Stimulated activated CD4-positive, alpha-beta T cell treated with anti-CD3 and anti-CD28 coated beads, Interleukin-15, amount 100 ng/mL, for 48 hours (primary cell): ENCODE results near the gene PRPF40A.

ENCODE experiments used
- DNase-seq, 2 donors: peaks; one replicate each; pipeline ENCODE4 v3.0.0-alpha.2; 2020; ENCODE audit warnings: low read depth in 2 of 2

PRPF40A gene

DNA sequence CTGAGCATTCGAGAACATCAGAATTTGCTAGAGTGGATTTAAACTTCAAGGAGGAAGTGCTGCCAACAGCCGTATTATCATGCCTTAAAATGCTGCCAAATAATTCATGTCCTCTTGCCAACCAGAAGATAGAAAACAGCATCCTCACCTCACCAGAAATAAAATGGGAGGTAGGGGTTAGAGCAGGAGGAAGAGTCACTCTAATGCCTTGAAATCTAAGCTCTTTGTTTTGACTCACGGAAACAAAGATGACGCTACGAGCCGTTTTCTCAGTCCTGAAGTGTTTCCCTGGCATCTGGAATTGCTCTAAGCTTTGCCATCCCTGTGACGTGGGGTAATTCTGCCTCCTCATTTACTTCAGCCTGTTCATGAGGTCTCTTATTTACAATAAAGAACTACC is 97.1 kb downstream of the PRPF40A start:
- no peak for DNase-seq

DNA sequence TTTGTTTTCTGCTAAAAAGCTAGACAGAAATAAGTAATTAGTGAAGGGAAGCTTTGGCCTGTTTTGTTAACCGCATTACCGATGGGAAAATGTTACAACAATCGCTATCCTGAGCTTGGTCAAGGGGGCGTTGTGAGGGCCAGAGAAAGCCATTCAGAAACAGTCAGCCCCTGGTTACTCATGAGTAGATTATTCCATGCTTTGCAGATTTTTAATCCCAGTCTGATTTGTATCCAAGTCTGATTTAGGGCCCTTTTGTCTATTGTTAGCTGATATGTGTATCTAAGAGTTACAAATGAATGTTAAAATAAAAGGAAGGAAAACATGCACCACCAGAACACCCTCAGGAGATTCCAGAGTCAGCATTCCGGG is 99.1 kb downstream of the PRPF40A start:
- DNase-seq = no peak

DNA sequence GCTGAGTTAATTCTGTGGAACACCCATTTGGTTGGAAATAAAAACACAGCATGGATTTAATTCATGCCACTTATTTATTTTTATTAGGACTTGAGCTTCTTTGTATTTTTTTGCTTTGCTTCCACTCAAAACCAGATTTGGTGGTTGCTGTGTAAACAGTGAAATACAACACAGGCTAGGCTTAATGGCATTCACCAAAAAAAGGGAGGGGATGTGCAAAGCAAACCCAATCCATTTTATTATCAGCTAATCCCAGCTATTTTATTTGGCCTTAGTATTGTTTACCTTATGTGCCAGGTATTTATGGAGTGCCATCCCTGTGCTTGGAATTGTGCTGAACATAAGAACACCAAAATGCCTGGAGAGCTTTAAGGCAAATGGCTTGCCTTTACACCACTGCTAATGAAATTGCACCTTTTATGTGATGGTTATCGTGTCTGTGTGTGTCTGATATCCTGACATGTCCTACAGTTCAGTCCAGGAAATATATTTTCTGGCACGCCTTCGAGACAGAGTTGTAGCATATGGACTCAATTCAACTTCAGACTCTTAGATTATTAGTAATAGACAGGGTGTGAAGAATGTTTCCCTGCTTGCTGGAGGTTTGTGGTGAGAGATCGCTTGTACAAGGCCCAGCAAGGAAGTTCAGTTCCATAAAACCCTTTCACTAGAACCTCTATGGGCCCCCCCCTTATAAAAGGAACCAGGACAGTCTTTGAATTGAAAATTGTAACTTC is 99.6 kb downstream of the PRPF40A start:
- DNase-seq = no peak

DNA sequence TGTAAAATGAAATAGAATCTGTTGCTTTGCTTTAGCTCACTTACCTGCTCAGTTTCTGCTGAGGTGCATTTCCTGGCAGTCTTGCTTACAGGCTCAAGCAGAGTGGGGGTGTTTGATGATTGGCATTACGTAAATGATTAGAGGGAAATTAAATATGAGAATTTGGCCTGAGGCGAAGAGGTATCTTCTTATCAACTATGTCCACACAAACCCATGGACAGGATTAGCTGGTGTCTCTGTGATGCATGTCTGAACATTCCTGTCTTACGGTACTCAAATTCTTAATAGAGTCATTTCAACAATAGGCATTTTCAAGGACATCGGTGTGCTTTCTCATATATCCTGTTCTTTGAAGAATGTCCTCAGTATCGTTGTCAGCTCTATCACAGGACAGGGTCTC is 102.1 kb downstream of the PRPF40A start:
- DNase-seq = no peak

DNA sequence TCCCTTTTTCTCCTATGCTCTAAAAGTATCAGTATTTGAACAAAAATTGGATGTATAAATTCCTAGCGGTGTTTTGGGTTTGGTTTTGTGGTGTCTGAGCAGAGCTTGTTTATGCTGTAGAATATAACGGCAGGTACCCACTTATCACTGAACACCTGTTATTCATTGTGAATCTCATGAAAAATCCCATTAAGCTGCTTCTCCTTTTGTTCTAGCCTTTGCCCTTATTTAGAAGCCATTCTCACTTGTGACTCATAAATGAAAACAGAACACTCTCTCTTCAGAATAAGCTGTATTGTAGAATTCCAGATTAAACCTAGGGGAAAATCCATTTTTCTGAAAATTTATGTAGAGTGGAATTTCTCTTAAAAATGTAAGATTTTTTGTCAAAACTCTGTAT is 104.0 kb downstream of the PRPF40A start:
- DNase-seq = no peak

DNA sequence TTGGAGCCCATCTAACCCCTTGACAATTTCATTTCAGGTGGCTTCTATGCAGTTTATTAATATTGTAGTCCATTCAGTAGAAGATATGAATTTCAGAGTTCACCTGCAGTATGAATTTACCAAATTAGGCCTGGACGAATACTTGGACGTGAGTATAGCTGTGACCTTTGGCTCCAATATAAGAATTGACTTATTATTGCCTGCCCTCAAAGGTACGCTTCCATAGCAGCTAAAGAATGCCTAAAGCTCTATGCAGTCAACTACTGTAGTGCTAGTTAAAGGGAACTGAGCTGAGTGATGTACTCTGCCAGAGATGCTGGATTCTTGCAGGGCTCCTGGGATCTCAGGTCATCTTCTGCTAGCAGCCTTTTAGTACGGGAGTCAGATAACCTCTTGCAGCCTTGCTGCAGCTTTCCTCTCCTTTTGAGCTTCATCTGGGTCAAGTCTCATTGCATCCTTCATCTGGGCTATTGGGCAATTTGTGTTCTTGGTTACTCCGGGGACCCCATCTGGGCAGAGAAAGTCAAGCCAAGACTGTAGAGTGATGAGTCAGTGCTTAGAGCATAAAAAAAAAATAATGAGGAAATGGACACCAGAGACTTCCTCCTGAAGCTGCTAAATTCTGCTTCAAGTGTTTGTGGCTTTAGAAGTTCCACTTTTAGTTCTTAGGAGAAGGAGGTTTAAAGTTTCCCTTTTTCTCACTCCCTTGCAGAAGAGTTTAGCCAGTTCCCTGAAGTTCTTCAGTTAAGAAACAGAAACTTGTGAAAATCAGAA is 105.6 kb downstream of the PRPF40A start:
- no peak for DNase-seq

DNA sequence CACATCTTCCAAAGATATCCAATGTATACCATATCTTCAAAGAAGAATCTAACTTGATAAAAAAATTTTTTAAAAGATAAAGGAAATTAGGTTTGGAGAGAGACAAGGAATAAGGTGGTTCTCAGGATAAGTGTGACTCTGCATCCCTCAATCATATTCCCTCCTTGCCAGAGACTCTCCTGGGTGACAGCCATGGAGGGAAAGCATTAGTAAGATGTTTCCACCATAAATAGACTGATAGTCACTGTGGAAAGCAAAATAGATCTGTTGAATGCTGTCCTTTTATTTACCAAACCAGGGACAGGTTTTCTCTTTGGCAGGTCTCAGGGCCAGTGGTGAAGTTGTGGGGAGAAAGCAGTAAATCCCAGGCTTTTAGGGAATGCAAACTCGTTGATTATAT is 107.6 kb downstream of the PRPF40A start:
- no peak for DNase-seq

DNA sequence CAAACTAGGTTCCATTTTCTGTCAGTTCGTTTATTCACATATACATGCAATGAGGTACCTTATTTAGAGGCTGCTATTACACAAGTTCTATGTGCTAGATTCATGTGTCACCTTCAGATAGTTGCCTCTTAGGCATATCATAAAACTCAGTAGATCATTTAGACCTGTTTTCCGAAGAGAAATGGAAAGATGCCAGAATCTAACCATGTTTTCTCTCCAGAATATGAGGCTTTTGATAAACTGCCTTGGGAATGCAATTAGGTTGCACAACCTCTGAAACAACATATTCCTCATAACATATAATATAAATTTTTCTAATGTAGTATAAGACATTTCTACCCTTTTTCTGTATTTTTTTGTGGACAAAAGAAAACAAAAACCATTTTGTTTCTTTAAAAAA is 108.1 kb downstream of the PRPF40A start:
- no peak for DNase-seq

DNA sequence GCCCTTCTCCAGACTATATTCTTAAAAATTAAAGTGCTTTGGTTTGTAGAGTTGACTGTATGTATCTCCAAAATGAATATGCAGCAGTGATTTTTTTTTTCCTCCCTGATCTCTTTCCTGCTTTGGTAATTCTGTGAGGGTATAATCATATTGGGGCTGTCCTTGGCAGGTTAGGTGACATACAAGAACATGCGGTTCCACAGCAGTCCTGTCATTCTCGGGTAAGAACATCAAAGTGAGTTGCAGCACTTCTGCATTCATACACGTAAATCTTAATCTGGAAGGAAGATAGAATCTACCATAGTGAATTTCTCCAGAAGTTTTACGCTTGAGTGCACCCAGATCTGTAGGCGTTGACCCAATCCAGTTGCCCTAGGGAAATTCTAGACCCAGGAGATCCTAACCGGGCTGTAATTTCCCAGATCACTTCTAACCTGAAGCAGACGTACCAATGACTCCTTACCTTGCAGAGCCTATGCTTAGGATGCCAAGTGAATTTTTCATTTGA is 109.4 kb downstream of the PRPF40A start:
- DNase-seq = no peak

DNA sequence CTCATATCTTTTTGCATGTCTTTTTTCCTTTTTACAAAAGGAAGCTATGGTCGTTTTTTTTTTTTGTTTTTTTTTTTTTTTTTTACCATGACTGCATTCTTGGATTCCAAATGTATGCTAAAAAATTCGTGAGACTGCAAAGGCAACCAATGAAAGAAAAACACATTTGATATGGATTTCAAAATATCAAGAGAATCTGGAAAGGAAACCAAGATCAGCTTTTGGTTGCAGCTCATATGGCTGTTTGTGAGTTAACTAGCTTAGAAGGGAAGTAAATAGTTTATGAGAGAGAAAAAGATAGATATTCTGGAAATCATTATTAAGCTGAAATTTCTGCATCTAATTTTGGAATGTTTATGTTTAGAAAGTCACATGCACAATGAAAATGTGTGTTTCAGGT is 110.3 kb downstream of the PRPF40A start:
- DNase-seq = no peak

DNA sequence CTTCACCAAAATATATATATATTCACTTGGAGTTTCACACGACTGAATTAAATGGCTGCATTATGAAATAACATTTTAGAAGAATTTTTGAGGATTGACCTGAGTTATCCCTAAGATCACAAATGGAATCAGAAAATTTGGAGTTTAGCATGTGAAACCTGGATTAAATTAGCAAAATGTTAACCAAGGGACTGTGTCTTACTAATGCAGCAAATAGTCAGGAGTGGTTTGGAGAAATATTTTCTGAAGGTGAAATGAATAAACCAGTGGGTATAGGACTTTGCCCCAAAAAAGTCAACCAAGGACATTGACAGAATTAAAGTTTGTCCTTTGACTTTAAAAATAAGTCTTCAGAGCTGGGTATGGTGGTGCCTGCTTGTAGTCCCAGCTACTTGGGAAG is 111.2 kb downstream of the PRPF40A start:
- DNase-seq = no peak

DNA sequence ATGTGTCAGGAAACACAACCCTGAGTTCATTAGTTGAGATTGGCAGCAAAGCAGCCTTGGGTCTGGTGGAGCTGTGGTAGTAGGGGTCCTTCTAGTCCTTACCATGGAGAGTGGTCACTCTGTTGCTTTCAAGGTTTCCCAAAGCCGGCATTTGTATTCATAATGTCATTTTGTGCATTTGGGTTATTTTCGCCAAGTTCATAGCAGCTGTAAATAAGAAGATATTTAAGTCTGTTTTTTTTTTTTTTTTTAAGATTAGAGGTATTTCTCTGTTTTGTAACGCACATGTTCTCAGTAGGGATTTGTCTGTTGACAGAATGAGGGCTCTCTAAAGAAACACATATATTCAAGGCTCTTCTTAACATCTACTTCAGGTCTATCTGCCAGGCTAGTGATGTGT is 114.1 kb downstream of the PRPF40A start:
- no peak for DNase-seq

DNA sequence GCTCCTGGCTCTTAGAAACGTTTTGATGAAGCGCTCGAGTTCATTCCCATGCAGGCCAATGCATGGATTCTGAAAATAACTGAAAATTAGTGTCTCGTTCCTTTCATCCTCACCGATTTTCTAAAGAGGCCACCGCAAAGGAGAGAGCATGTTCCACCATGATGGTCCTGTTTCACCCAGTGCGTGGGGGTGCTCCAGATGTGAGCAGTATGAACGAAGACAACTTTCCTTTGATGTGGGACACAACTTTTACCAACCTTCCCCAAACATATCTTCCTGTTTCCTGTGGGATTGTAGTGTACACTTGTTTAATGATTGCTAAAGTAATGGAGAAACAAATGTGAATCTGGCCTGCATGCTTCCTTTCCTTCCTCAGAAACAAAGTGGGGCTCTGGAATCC is 114.5 kb downstream of the PRPF40A start:
- DNase-seq = no peak
